GM21737 (cell line): Measurements from ENCODE around the gene GPR107.
"Not testable (repeated sequence)": the region's sequence is repeated elsewhere in the genome, so short reads cannot be mapped to it uniquely, and the experiment has no call there.

Experiments used
- ATAC-seq: cut with Tn5 transposase; IDR thresholded peaks from one replicate; pipeline ENCODE4 v1.9.1; 2021; ENCODE audit warnings: mild to moderate bottlenecking, moderate library complexity; ENCODE audit not compliant: unreplicated experiment

Gene GPR107

DNA sequence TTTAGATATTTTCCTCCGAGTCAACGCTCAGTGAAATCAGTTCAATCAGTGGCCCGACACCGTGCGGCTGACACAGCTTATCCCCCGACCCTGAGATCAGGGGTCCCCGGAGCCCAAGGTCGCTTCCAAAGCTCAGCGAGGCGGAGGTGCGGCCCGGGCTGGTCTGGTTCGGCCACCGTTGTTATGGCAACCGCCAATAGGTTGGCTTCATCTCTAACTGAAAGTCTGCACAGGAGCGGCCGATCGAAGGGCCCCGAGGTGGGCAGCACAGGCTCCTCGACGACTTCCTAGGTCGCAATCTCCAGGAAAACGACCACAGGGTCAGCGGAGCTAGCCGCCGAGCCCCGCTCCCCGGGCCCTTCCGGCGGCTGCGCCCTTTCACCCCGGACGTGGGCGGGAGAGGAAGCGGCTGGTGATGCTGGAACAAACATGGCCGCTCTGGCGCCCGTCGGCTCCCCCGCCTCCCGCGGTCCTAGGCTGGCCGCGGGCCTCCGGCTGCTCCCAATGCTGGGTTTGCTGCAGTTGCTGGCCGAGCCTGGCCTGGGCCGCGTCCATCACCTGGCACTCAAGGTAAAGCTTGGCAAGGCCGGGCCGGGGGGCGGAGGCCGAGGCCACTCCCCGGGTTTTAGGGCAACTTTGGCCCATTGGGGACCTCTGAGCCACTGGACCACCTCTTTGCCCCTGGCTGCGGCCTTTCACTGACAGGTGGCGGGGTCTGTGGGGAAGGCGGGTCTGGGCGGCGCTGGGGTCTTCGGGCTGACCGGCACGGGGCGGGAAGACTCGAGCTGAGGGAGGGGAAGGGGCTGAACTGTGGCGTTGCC lies at the start of gene GPR107:
GPR107 (plus strand) TSS at position 403 of the 821 bp plus-strand sequence; CDS start at position 430, 27 bp downstream.
- peak; percentile 76 for ATAC-seq

DNA sequence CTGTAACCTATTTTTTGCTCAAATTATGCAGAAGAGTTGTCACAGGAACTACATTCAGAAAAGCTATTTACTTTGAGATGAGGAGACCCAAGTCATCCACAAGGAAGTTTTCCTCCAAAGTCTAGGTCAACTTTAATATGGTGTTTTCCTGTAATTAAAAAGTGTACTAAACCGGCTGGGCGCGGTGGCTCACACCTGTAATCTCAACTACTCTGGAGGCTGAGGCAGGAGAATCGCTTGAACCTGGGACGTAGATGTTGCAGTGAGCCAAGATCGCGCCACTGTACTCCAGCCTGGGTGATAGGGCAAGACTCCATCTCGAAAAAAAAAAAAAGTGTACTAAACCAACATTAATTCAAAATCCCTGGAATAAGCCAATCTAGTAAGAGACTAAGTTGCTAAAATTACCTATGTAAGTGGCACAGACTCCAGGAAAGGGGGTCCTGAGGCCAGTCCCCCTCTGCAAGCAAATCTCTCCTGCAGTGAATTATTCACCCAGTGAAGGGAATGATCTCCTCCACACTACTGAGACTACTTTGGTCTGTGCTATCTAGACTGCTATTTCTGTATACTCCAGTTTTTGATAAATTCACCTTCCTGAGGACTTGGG lies 49.7 kb upstream of the GPR107 start:
- no peak for ATAC-seq

DNA sequence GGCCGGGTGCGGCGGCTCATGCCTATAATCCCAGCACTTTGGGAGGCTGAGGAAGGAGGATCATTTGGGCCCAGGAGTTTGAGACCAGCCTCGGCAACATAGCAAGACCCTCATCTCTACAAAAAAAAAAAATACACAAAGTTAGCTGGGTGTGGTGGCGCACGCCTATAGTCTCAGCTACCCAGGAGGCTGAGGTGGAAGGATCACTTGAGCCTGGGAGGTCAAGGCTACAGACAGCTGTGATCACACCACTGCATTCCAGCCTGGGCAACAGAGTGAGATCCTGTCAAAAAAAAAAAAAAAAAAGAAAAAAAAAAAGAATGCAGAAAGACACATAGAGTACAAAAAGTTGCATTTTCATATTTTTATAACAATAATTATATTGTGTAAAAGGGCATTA lies 46.8 kb upstream of the GPR107 start:
- ATAC-seq = not testable (repeated sequence)

DNA sequence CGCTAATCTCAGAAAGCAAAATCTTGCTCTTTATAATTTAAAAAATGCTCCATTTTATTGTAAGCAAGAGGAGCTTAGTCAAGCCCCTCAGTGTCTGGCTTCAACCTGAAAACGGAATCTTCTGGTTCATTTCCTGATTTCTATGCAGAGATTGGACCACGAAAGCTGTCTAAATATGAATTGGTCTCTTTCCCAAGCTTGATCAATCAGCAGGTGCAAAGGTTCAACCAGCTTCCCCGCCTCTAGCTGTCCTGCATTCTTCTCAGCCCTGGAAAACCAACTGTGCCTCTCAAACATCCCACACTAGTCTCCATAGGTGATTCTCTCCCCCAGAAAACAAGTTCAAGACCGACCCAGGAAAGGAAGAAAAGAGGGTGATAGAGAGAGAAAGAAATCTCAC lies 45.2 kb upstream of the GPR107 start:
- no peak for ATAC-seq

DNA sequence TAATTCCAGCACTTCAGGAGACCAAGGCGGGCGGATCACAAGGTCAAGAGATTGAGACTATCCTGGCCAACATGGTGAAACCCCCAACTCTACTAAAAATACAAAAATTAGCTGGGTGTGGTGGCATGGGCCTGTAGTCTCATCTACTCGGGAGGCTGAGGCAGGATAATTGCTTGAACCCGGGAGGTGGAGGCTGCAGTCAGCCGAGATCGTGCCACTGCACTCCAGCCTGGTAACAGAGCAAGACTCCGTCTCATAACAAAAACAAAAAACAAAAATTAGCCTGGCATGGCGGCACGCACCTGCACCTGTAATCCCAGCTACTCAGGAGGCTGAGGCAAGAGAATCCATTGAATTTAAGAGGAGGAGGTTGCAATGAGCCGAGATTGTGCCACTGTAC lies 44.2 kb upstream of the GPR107 start:
- not testable (repeated sequence) for ATAC-seq

DNA sequence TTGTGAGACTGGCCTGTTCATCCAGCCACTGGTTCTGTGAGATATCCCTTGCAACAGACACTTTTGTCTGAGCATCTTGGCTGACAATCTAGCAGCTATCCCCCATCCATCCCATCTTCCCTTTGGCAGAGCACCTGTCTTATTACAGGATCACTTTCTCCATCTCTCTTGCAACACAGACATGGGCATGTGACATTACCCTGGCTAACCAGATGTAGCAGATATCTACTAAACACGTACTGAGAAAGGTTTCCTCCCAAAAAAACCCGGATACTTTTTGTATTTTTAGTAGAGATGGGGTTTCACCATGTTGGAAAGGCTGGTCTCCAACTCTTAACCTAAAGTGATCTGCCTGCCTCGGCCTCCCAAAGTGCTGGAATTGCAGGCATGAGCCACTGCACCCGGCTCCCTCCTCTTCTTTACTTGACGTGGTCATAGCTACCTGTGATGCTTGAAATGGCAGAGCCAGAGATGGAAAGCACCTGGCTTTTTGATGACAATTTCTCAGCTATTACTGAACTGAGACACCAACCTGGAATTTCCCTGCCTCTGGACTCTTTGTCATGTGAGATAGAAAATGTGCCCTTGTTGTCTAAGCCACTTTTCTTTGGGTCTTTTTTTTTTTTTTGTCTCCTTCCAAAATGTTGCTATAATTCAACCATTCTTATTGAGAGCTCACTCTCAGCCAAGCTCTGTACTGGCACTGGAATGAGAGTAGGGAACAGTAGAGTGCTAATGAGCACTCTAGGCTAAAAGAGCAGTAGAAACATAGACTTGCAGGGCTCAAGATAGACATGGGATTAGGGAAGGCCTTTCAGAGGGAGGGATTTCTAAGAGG lies 43.3 kb upstream of the GPR107 start:
- ATAC-seq = no peak

DNA sequence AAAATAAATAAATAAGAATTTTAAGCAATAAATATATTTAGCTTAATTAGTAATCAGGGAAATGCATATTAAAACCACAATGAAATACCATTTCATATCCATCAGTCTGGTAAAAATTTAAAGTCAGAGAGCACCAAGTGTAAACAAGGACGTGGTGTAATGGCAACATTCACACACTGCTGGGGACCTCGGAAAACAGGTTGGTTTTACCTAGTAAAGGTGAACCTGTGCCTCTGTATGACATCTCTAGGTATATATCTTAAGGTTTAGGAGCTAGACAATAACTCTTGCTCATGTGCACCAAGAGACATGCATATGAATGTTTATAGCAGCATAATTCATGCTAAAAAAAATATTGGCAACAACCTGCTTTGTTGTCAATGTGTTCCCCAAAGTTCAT lies 40.4 kb upstream of the GPR107 start:
- no peak for ATAC-seq

DNA sequence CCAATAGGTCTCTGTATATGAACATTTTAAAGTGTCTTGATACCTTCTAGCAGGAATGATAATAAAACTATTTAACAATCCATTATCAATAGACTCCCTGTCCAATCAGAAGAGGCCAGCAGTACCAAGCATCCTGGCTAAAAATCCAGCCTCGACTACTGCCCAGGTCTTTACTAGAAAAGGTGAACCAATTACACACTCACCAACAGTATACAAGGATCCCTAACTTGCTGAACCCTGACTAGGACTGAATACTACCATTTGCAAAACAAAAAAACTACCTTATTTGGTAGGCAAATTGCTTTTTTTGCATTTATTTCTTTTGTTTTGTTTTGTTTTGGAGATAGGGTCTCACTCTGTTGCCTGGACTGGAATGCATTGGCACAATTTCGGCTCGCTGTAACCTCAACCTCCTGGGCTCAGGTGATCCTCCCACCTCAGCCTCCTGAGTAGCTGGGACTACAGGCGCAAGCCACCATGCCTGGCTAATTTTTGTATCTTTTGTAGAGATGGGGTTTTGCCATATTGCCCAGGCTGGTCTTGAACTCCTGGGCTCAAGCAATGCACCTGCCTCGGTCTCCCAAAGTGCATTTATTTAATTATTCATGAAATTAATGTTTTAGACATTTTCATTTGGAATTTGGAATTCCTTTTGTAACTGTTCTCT lies 38.2 kb upstream of the GPR107 start:
- ATAC-seq = no peak

DNA sequence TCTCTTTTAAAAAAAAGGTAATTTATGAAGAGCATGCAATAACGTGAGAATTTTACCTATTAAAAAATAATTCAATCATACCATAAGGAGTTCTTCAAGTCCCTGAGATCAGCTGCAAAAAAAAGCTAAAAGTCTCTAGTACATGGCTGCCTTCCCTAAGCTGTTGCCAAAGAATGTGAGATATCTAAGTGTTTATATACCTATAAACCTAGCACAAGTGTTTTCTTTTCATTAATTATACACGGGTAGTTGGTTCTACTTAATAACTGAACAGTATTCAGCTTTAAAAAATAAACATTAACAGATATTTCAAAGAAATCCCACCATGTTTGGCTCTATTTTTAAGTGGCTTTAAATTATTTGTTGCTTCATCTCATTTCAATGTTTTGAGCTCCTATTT lies 36.6 kb upstream of the GPR107 start:
- no peak for ATAC-seq

DNA sequence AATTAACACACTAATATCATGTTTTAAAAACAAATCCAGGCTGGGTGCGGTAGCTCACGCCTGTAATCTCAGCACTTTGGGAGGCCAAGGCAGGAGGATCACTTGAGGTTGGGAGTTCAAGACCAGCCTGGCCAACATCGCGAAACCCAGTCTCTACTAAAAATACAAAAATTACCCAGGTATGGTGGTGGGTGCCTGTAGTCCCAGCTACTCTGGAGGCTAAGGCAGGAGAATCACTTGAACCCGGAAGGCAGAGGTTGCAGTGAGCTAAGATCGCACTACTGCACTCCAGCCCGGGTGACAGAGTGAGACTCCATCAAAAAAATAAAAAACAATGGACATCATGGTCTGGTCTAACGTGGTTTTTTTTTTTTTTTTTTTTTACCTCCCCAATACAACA lies 36.2 kb upstream of the GPR107 start:
- not testable (repeated sequence) for ATAC-seq

DNA sequence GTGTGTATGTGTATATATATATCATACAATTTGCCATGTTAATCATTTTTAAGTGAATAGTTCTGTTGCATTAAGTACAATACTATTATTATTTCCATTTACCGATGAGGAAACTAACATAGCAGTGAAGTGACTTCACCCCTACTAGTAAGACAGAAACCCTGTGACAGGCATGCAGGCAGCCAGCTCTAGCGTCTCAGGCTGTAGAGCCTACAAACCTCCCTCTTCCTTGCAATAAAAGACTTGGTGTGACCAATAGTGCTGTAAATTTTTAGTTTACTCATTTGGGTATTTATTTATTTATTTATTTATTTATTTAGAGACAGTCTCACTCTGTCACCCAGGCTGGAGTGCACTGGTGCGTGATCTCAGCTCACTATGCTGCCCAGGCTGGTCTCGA lies 35.4 kb upstream of the GPR107 start:
- no peak for ATAC-seq

DNA sequence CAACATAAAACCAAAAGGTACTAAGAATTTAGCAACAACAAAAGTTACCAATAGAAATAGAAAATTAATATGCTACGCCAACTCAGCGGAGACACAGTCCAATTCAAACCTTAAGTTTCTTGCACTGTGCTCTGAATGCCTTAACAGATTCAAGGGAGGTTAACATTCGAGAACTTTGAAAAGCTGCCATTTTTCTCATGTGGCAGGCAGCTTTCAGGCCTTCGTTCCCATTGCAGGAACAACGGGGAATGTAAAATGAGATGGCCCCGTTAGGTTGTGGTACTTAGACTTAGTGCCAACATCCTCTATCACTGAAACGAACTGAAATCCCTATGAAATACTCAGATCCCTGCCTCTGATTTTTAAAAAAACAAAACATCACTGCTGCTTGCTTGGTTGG lies 33.1 kb upstream of the GPR107 start:
- ATAC-seq = no peak

DNA sequence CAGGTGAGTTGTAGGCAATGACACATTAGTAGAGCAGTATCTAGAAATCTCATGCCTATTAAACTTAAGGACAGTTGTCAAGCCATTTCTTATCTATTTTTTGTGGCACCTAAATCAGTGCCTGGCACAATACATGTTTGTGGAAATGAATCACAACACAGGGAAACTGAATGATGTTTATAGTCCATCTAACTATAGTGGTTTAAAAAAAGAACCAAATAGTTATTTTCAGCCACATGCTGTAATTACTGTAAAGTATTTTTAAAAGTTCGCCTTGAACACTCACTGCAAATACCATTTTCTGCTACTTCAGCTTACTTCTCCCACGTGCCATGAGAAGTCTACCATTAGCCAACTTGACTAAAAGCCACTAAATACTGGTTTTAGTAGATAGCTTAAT lies 32.6 kb upstream of the GPR107 start:
- no peak for ATAC-seq

DNA sequence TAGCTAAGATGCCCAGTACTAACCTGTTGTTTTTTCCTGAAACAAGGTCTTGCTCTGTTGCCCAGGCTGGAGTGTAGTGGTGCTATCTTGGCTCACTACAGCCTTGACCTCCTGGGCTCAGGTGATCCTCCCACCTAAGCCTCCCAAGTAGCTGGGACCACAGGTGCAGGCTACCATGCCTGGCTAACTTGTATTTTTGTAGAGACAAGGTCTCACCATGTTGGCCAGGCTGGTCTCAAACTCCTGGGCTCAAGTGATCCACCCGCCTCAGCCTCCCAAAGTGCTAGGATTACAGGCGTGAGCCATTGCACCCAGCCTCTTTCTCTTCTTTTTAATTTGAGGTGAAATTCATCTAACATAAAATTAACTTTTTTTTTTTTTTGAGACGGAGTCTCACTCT lies 31.9 kb upstream of the GPR107 start:
- ATAC-seq = not testable (repeated sequence)

DNA sequence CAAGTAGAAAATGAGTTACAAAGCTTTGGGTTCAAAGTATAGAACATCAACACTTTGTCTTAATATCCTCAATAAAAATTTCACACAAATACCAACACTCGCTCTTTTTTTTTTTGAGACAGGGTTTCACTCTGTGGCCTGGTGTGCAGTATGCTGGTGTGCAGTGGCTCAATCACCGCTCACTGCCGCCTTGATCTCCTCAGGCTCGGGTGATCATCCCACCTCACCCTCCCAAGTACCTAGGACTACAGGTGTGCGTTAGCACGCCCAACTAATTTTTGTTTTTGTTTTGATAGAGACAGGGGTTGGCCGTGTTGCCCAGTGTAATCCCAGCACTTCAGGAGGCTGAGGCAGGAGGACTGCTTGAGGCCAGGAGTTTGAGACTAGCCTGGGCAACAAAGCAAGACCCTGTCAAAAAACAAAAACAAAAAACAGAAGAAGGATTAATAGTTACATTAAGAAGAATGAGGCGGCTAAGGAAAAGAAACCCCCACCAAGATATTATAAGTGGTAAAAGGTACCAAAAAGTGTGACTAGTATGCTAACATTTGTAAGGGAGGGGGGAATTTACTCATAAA lies 31.1 kb upstream of the GPR107 start:
- ATAC-seq = no peak

DNA sequence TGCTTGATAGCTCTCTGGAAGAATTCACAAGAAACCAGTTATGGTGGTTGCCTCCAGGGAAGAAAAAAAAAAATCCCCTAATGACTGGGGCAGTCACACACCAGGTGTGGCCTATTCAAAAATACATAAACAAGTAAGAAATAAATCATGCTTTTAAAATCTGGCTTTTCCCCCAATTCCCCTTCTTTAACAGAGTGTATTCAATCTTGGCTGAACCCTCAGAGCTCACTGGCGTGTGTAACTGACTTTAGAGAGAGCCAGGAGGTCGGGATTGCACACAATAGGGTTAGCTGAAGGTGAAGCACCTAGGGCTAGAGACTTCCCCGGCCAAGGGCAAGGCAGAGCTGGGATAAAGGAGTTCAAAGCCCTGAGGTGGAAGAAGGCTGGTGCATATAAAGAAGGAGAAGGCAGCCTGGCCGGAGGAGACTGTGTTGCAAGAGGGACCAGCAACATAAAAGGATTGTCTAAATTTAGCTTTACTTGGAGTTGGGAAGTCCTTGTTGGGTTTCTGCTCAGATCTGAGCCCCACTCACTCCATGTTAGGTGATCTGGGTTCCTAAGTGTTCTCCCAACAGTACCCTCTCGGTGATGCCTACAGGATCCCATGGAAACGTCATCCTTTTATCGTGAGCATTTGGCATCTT lies 30.4 kb upstream of the GPR107 start:
- ATAC-seq = peak; percentile 43

DNA sequence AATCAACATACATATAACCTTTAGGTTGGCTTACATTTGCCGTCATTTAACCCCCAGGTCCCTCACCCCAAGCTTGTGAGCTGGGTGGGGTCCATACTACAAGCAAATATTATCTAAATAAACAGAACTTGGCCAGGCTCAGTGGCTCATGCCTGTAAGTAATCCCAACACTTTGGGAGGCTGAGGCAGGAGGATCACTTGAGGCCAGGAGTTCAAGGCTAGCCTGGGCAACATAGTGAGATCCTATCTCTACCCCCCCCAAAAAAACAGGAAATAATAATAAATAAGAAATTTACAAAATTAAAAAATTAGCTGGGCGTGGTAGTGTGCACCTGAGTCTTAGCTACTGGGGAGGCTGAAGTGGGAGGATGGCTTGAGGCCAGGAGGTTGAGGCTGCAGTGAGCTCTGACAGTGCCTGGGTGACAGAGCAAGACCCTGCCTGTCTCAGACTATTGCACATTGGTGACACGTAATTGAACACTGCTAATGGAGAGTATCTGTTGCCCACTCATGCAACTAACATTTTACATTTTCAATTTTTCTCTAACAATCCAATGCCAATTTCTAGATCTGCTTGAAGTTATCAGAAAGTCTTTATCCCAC lies 29.6 kb upstream of the GPR107 start:
- ATAC-seq = no peak

DNA sequence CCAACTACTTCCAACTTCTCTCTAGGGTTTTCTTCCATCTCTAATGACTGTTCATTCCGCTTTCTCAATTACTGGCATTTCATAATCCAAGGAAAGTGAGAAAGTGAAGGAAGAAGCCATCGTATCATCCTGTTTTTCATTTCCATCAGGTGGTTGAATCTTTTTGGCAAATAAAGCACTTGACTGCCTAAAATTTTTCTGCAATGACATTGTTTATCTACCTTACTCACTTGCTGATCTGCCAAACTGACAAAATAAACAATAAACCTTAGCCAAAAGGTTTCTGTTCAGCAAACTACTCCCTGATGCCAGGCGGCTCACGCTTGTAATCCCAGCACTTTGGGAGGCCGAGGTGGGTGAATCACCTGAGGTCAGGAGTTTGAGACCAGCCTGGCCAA lies 29.1 kb upstream of the GPR107 start:
- ATAC-seq = no peak

DNA sequence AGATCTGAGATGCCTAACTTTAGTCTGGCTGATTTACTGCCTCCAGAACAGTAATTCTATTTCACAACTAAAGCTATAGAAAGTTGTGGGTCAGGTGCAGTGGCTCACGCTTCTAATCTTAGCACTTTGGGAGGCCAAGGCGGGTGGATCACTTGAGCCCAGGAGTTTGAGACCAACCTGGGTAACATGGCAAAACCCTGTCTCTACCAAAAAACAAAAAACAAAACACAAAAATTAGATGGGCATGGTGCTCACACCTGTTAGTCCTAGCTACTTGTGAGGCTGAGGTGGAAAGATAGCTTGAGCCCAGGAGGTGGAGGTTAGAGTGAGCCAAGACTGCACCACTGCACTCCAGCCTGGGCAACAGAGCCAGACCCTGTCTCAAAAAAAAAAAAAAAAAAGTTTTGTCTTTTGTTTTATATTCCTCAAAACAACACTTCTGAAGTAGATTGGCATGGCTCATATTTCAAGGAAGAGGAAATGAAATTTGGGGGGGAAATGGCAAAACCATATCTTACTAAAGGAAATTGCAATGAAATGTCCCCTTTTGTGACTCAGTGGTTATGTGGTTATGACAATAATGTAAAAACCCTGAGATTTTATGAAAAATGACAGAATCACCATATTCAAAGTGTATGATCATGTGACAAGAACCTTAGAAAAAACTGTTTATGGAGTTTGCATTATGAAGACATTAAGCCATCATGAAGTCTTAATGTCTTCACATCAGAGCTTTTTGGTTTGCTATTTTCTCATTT lies 26.9 kb upstream of the GPR107 start:
- ATAC-seq = no peak
